ENCODE measurements around the gene TOB2.

DNA sequence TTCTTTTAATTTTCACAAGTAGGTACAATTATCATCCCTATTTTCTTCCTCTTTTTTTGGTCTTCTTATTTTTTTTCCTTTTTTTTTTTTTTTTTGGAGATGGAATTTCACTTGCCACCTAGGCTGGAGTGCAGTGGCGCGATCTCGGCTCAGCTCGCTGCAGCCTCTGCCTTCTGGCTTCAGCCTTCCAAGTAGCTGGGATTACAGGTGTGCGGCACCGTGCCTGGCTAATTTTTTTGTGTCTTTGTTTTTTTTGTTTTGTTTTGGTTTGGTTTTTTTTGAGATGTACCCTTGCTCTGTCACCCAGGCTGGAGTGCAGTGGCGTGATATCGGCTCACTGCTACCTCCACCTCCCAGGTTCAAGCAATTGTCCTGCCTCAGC, 16.7 kb downstream of the TOB2 start:
- TF ChIP-seq CTCF (IDR thresholded peaks at IDR 0.05; ENCODE audit: low read depth, low read length, missing input control) (no peak), SP1 (IDR thresholded peaks at IDR 0.05) (no peak), REST (IDR thresholded peaks at IDR 0.05) (no peak), FOXA1 (IDR thresholded peaks at IDR 0.05) (no peak), GABPA (IDR thresholded peaks at IDR 0.05 in 1 of 2, conservative IDR thresholded peaks at IDR 0.05 in 1 of 2) (no peak), YY1 (IDR thresholded peaks at IDR 0.05) (no peak), HNF4A (conservative IDR thresholded peaks at IDR 0.05) (no peak), TAF1 (conservative IDR thresholded peaks at IDR 0.05) (no peak), JUND (IDR thresholded peaks at IDR 0.05) (no peak), ZBTB33 (IDR thresholded peaks at IDR 0.05) (no peak), EGR1 (IDR thresholded peaks at IDR 0.05; ENCODE audit: low read depth in 2 of 2) (no peak)
- TF ChIP-seq, protein P1, sequence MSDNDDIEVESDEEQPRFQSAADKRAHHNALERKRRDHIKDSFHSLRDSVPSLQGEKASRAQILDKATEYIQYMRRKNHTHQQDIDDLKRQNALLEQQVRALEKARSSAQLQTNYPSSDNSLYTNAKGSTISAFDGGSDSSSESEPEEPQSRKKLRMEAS (IDR thresholded peaks at IDR 0.05) = no peak
- TF ChIP-seq, protein P2, sequence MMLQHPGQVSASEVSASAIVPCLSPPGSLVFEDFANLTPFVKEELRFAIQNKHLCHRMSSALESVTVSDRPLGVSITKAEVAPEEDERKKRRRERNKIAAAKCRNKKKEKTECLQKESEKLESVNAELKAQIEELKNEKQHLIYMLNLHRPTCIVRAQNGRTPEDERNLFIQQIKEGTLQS (IDR thresholded peaks at IDR 0.05) = no peak

All from liver (tissue), 3 donors.